ENCODE results near the gene CACNA1A.

CACNA1A gene

GRCh38 chr19:13330285-13330684 lies 176.0 kb downstream of the CACNA1A start:
- Histone ChIP-seq H3K27ac (no peak overlapping the region), H3K4me3 (no peak overlapping the region), H4K20me1 (no peaks in the 10 kb centered on the region; a peak in 1 of 22 replicates), H3K9me3 (replicated peaks in 1 of 11) (peaks cover 0 to 15% (median 9%) of the 10 kb centered on the region in 11 experiments; a peak in 14 of 22 replicates), H3K4me2 (no peak overlapping the region), H3K36me3 (no peaks in the 10 kb centered on the region), H3K4me1 (no peaks in the 10 kb centered on the region; a peak in 1 of 20 replicates), H3K27me3 (no peaks in the 10 kb centered on the region), H3K9ac (no peak overlapping the region)
- no peak for TF ChIP-seq Cebpa-rat (IDR thresholded peaks at IDR 0.05)

- Histone ChIP-seq H3K27me3 (no peaks in the 10 kb centered on the region), H3K4me2 (no peak overlapping the region), H3K36me3 (no peaks in the 10 kb centered on the region), H3K9ac (no peak overlapping the region), H3K4me1 (no peaks in the 10 kb centered on the region), H4K20me1 (no peaks in the 10 kb centered on the region; a peak in 1 of 22 replicates), H3K9me3 (replicated peaks in 1 of 11) (peaks cover 0 to 15% (median 9%) of the 10 kb centered on the region in 11 experiments; a peak in 14 of 22 replicates), H3K4me3 (no peak overlapping the region), H3K27ac (no peak overlapping the region)
- TF ChIP-seq Cebpa-rat (IDR thresholded peaks at IDR 0.05), result no peak
These were observed 176.5 kb downstream of the CACNA1A start for GRCh38 chr19:13329766-13330165.

- TF ChIP-seq Cebpa-rat (IDR thresholded peaks at IDR 0.05), result no peak
- no peaks in the 10 kb centered on the region for H3K36me3 ChIP-seq
- H4K20me1 ChIP-seq, result no peaks in the 10 kb centered on the region; a peak in 1 of 22 replicates
- no peaks in the 10 kb centered on the region for H3K27me3 ChIP-seq
- H3K4me1 ChIP-seq, result no peaks in the 10 kb centered on the region
- H3K4me2 ChIP-seq, result no peak overlapping the region
- no peak overlapping the region for H3K9ac ChIP-seq
- H3K9me3 ChIP-seq (replicated peaks in 1 of 11), result peaks cover 6 to 15% (median 11%) of the 10 kb centered on the region in 11 experiments; a peak in 17 of 22 replicates
- H3K27ac ChIP-seq, result no peak overlapping the region
- no peak overlapping the region for H3K4me3 ChIP-seq
These were observed 178.0 kb downstream of the CACNA1A start for GRCh38 chr19:13328241-13328640.

- Histone ChIP-seq H3K4me3 (no peak overlapping the region), H4K20me1 (no peaks in the 10 kb centered on the region), H3K36me3 (0 out of 22 replicates have a peak, but pooled peaks cover 0 to 4% (median 0%) of the 10 kb centered on the region in 11 experiments), H3K4me1 (peaks cover 0 to 35% (median 13%) of the 10 kb centered on the region in 10 experiments; a peak in 14 of 20 replicates), H3K4me2 (no peak overlapping the region), H3K9me3 (replicated peaks in 1 of 11) (peaks cover 14 to 30% (median 23%) of the 10 kb centered on the region in 11 experiments), H3K27me3 (no peaks in the 10 kb centered on the region), H3K9ac (no peak overlapping the region), H3K27ac (no peak overlapping the region)
- TF ChIP-seq Cebpa-rat (IDR thresholded peaks at IDR 0.05), result no peak
These were observed 186.8 kb downstream of the CACNA1A start for GRCh38 chr19:13319526-13319925.

GRCh38 chr19:13318190-13318589 lies 188.1 kb downstream of the CACNA1A start:
- H3K36me3 ChIP-seq, result 0 out of 22 replicates have a peak, but pooled peaks cover 0 to 4% (median 0%) of the 10 kb centered on the region in 11 experiments
- no peak overlapping the region for H3K4me3 ChIP-seq
- no peaks in the 10 kb centered on the region for H3K27me3 ChIP-seq
- no peak overlapping the region for H3K9ac ChIP-seq
- H4K20me1 ChIP-seq, result no peaks in the 10 kb centered on the region
- peaks cover 14 to 32% (median 23%) of the 10 kb centered on the region in 11 experiments for H3K9me3 ChIP-seq (replicated peaks in 1 of 11)
- no peak for TF ChIP-seq Cebpa-rat (IDR thresholded peaks at IDR 0.05)
- peaks cover 0 to 40% (median 13%) of the 10 kb centered on the region in 10 experiments; a peak in 14 of 20 replicates for H3K4me1 ChIP-seq
- H3K4me2 ChIP-seq, result peak overlapping the region in 4 of 11 experiments; percentile 11 to 38 (median 12); a peak in 3 of 22 replicates
- no peak overlapping the region for H3K27ac ChIP-seq

GRCh38 chr19:13315495-13315894 lies 190.8 kb downstream of the CACNA1A start:
- Histone ChIP-seq H3K9me3 (replicated peaks in 1 of 11) (peaks cover 3 to 25% (median 10%) of the 10 kb centered on the region in 11 experiments; a peak in 12 of 22 replicates), H3K4me1 (peaks cover 0 to 40% (median 13%) of the 10 kb centered on the region in 10 experiments; a peak in 14 of 20 replicates), H3K36me3 (no peaks in the 10 kb centered on the region), H3K27me3 (no peaks in the 10 kb centered on the region), H3K4me3 (no peak overlapping the region), H4K20me1 (no peaks in the 10 kb centered on the region), H3K4me2 (peak overlapping the region in 9 of 11 experiments; percentile 5 to 64 (median 44); a peak in 13 of 22 replicates), H3K9ac (peak overlapping the region in 2 of 11 experiments; percentile 8 to 34; a peak in 2 of 22 replicates), H3K27ac (peak overlapping the region in 4 of 11 experiments; percentile 11 to 41 (median 25); a peak in 7 of 22 replicates)
- no peak for TF ChIP-seq Cebpa-rat (IDR thresholded peaks at IDR 0.05)

GRCh38 chr19:13314761-13315160 lies 191.5 kb downstream of the CACNA1A start:
- Histone ChIP-seq H3K4me2 (peak overlapping the region in 2 of 11 experiments; percentile 47 to 63; a peak in 5 of 22 replicates), H3K27ac (peak overlapping the region in 1 of 11 experiments; percentile 30; a peak in 1 of 22 replicates), H3K4me3 (no peak overlapping the region), H4K20me1 (no peaks in the 10 kb centered on the region), H3K9me3 (replicated peaks in 1 of 11) (peaks cover 3 to 25% (median 10%) of the 10 kb centered on the region in 11 experiments; a peak in 12 of 22 replicates), H3K4me1 (peaks cover 0 to 40% (median 13%) of the 10 kb centered on the region in 10 experiments; a peak in 14 of 20 replicates), H3K27me3 (no peaks in the 10 kb centered on the region), H3K36me3 (no peaks in the 10 kb centered on the region), H3K9ac (no peak overlapping the region)
- no peak for TF ChIP-seq Cebpa-rat (IDR thresholded peaks at IDR 0.05)

GRCh38 chr19:13313875-13314274 lies 192.4 kb downstream of the CACNA1A start:
- no peak for TF ChIP-seq Cebpa-rat (IDR thresholded peaks at IDR 0.05)
- Histone ChIP-seq H3K27me3 (no peaks in the 10 kb centered on the region), H3K4me2 (no peak overlapping the region), H3K9ac (no peak overlapping the region), H3K27ac (no peak overlapping the region), H4K20me1 (no peaks in the 10 kb centered on the region), H3K4me1 (peaks cover 0 to 40% (median 13%) of the 10 kb centered on the region in 10 experiments; a peak in 14 of 20 replicates), H3K36me3 (no peaks in the 10 kb centered on the region), H3K9me3 (replicated peaks in 1 of 11) (peaks cover 3 to 25% (median 10%) of the 10 kb centered on the region in 11 experiments; a peak in 12 of 22 replicates), H3K4me3 (no peak overlapping the region)

- Histone ChIP-seq H3K4me1 (peaks cover 0 to 11% (median 3%) of the 10 kb centered on the region in 10 experiments; a peak in 9 of 20 replicates), H3K27ac (no peak overlapping the region), H3K4me2 (no peak overlapping the region), H3K36me3 (no peaks in the 10 kb centered on the region), H3K9ac (no peak overlapping the region), H4K20me1 (no peaks in the 10 kb centered on the region), H3K9me3 (replicated peaks in 1 of 11) (peaks cover 0 to 15% (median 7%) of the 10 kb centered on the region in 11 experiments; a peak in 10 of 22 replicates), H3K27me3 (no peaks in the 10 kb centered on the region), H3K4me3 (no peak overlapping the region)
- 0 out of 22 replicates have a peak, but pooled peaks of 2 of the 11 experiments have one; percentile 23 to 27 for TF ChIP-seq Cebpa-rat (IDR thresholded peaks at IDR 0.05)
These were observed 196.4 kb downstream of the CACNA1A start for GRCh38 chr19:13309864-13310263.

All from BLaER1 treated with 17β-estradiol and CSF1 and Interleukin-3, amounts not matched to agents 10 nM and 100 nM (cell line).